Heart left ventricle (tissue), 13 donors: ENCODE measurements around the gene PHB1.

Source experiments
- POLR2A ChIP-seq, 2 donors: fragments of 450-650 bp; IDR thresholded peaks; one replicate each; pipeline ENCODE4 v1.6.1; 2017; ENCODE audit warnings: antibody characterized with exemption in 2 of 2, mild to moderate bottlenecking in 2 of 2, moderate library complexity in 2 of 2
- TF ChIP-seq, protein P1 (sequence below), 12 donors: fragments of 200-600 bp; sonication (generic) in 4 of 12; IDR thresholded peaks; one replicate each; pipeline versions ENCODE4 v1.5.0 to v1.8.0; 2018 to 2022; ENCODE audit warnings: antibody characterized with exemption in 12 of 12, mild to moderate bottlenecking in 5 of 12
- donor health status: ischemic (EF 13 %, LVEDD 7.1; RV severe dilation, severe dysfunction).
- donor health status: DM: no; HTN: yes; CAD: no.
- donor health status: DM: no; HTN: no; CAD: no.
- donor health status: ischemic (EF 25% LVEDD 6.9; RV normal size, moderate dysfunction).
- donor health status: ischemic (EF 25% LVEDD 5.7; RV mildly dilated, moderate dysfunction).
- donor health status: ischemic (EF 35%, LVEDD 5.7; RV mildly dilated, moderate dysfunction).
- donor health status: nonischemic (EF 11% LVEDD 7.7; RV severe dilation, severe dysfunction).
- donor health status: DM: yes; HTN: yes; CAD: no.
- donor health status: PGD.
- donor health status: ischemic (EF 29% LVEDD 5.4; RV normal size, mild dysfunction).
- donor health status: nonischemic (EF 23%, LVEDD 6.1; RV moderate dilation, normal function).

- TF ChIP-seq, protein P1, sequence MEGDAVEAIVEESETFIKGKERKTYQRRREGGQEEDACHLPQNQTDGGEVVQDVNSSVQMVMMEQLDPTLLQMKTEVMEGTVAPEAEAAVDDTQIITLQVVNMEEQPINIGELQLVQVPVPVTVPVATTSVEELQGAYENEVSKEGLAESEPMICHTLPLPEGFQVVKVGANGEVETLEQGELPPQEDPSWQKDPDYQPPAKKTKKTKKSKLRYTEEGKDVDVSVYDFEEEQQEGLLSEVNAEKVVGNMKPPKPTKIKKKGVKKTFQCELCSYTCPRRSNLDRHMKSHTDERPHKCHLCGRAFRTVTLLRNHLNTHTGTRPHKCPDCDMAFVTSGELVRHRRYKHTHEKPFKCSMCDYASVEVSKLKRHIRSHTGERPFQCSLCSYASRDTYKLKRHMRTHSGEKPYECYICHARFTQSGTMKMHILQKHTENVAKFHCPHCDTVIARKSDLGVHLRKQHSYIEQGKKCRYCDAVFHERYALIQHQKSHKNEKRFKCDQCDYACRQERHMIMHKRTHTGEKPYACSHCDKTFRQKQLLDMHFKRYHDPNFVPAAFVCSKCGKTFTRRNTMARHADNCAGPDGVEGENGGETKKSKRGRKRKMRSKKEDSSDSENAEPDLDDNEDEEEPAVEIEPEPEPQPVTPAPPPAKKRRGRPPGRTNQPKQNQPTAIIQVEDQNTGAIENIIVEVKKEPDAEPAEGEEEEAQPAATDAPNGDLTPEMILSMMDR (IDR thresholded peaks at IDR 0.05): no peak
- TF ChIP-seq POLR2A (IDR thresholded peaks at IDR 0.05): no peak
Measured at GRCh38 chr17:49393491-49394255, 21.0 kb downstream of the PHB1 start.
